ENCODE results near the gene MMP2.

Gene MMP2

GRCh38 chr16:55468352-55468990 lies 10.5 kb upstream of the MMP2 start:
- no peak for DNase-seq (ENCODE audit: low read depth in 1 of 2, low spot score in 1 of 2)

- DNase-seq (ENCODE audit: low read depth in 1 of 2, low spot score in 1 of 2): no peak
Measured at GRCh38 chr16:55469821-55470532, 9.0 kb upstream of the MMP2 start.

GRCh38 chr16:55470533-55471371 lies 8.2 kb upstream of the MMP2 start:
- DNase-seq (ENCODE audit: low read depth in 1 of 2, low spot score in 1 of 2): no peak

GRCh38 chr16:55471448-55472097 lies 7.4 kb upstream of the MMP2 start:
- no peak for DNase-seq (ENCODE audit: low read depth in 1 of 2, low spot score in 1 of 2)

- no peak for DNase-seq (ENCODE audit: low read depth in 1 of 2, low spot score in 1 of 2)
Measured at GRCh38 chr16:55473587-55473986, 5.4 kb upstream of the MMP2 start.

- no peak for DNase-seq (ENCODE audit: low read depth in 1 of 2, low spot score in 1 of 2)
Measured at GRCh38 chr16:55474821-55475220, 4.2 kb upstream of the MMP2 start.

- DNase-seq (ENCODE audit: low read depth in 1 of 2, low spot score in 1 of 2): no peak
Measured at GRCh38 chr16:55475919-55476318, 3.1 kb upstream of the MMP2 start.

- DNase-seq (ENCODE audit: low read depth in 1 of 2, low spot score in 1 of 2): no peak
Measured at GRCh38 chr16:55476625-55477533, 2.1 kb upstream of the MMP2 start.

- no peak for DNase-seq (ENCODE audit: low read depth in 1 of 2, low spot score in 1 of 2)
Measured at GRCh38 chr16:55477736-55478135, 1.3 kb upstream of the MMP2 start.

GRCh38 chr16:55479430-55480140 lies 587 bp downstream of the MMP2 start:
- DNase-seq (ENCODE audit: low read depth in 1 of 2, low spot score in 1 of 2): no peak

GRCh38 chr16:55480228-55480655 lies 1.2 kb downstream of the MMP2 start:
- DNase-seq (ENCODE audit: low read depth in 1 of 2, low spot score in 1 of 2): no peak

- no peak for DNase-seq (ENCODE audit: low read depth in 1 of 2, low spot score in 1 of 2)
Measured at GRCh38 chr16:55481023-55481422, 2.0 kb downstream of the MMP2 start.

GRCh38 chr16:55482056-55482455 lies 3.1 kb downstream of the MMP2 start:
- DNase-seq (ENCODE audit: low read depth in 1 of 2, low spot score in 1 of 2): no peak

- DNase-seq (ENCODE audit: low read depth in 1 of 2, low spot score in 1 of 2): no peak
Measured at GRCh38 chr16:55487048-55487803, 8.2 kb downstream of the MMP2 start.

GRCh38 chr16:55488306-55488705 lies 9.3 kb downstream of the MMP2 start:
- DNase-seq (ENCODE audit: low read depth in 1 of 2, low spot score in 1 of 2): no peak

GRCh38 chr16:55489119-55489955 lies 10.3 kb downstream of the MMP2 start:
- DNase-seq (ENCODE audit: low read depth in 1 of 2, low spot score in 1 of 2): no peak

GRCh38 chr16:55489956-55490265 lies 10.9 kb downstream of the MMP2 start:
- DNase-seq (ENCODE audit: low read depth in 1 of 2, low spot score in 1 of 2): no peak

GRCh38 chr16:55490301-55490700 lies 11.3 kb downstream of the MMP2 start:
- DNase-seq (ENCODE audit: low read depth in 1 of 2, low spot score in 1 of 2): no peak

Measured in activated CD4-positive, alpha-beta T cell treated with anti-CD3 and anti-CD28 coated beads, Interleukin-2, amount 50 U/mL, for 24 hours (primary cell).